Activated naive CD4-positive, alpha-beta T cell treated with anti-CD3 and anti-CD28 coated beads, Interleukin-2, amount 50 U/mL, for 24 hours (primary cell): ENCODE data around the gene TMEM50A.
"Not testable (repeated sequence)": the region's sequence is repeated elsewhere in the genome, so short reads cannot be mapped to it uniquely, and the experiment has no call there.

Experiments
- H3K27ac Mint-ChIP-seq: one replicate; pipeline ENCODE4 v1.8.0; 2021; ENCODE audit warnings: mild to moderate bottlenecking, mixed read lengths
- H3K27me3 Mint-ChIP-seq: one replicate; pipeline ENCODE4 v1.8.0; 2021; ENCODE audit warnings: mixed read lengths
- H3K36me3 Mint-ChIP-seq: one replicate; pipeline ENCODE4 v1.8.0; 2021; ENCODE audit warnings: mixed read lengths
- H3K4me1 Mint-ChIP-seq: one replicate; pipeline ENCODE4 v1.8.0; 2021; ENCODE audit warnings: mixed read lengths
- H3K4me3 Mint-ChIP-seq: one replicate; pipeline ENCODE4 v1.8.0; 2021; ENCODE audit warnings: mild to moderate bottlenecking, mixed read lengths
- H3K9me3 Mint-ChIP-seq: one replicate; pipeline ENCODE4 v1.8.0; 2021; ENCODE audit warnings: mixed read lengths

Gene TMEM50A

GRCh38 chr1:25360596-25361581 lies 22.8 kb downstream of the TMEM50A start:
- Mint-ChIP-seq H3K27ac (peak overlapping the region; percentile 57), H3K4me3 (no peak overlapping the region), H3K4me1 (peaks cover 19% of the 10 kb centered on the region), H3K27me3 (no peaks in the 10 kb centered on the region), H3K9me3 (no peaks in the 10 kb centered on the region), H3K36me3 (peaks cover 7% of the 10 kb centered on the region)

DNA sequence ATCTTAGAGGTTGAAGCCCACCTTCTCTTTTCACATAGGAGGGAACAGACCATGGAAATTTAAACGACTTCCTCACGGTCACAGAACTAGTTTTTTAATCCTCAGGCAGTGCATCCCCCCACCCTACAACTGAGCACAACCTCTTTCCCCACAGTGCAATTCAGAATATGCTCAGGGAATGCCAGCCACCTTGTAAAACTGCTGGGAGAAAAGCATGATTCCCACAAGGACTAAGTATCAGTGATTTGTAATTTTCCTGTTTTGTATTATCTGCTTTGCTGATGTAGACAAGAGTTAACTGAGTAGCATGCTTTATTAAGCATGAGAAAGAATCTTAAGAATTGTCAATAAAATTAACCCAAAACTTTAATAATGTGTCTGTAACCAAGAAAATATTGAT lies 23.8 kb downstream of the TMEM50A start:
- H3K36me3 Mint-ChIP-seq, result peaks cover 6% of the 10 kb centered on the region

DNA sequence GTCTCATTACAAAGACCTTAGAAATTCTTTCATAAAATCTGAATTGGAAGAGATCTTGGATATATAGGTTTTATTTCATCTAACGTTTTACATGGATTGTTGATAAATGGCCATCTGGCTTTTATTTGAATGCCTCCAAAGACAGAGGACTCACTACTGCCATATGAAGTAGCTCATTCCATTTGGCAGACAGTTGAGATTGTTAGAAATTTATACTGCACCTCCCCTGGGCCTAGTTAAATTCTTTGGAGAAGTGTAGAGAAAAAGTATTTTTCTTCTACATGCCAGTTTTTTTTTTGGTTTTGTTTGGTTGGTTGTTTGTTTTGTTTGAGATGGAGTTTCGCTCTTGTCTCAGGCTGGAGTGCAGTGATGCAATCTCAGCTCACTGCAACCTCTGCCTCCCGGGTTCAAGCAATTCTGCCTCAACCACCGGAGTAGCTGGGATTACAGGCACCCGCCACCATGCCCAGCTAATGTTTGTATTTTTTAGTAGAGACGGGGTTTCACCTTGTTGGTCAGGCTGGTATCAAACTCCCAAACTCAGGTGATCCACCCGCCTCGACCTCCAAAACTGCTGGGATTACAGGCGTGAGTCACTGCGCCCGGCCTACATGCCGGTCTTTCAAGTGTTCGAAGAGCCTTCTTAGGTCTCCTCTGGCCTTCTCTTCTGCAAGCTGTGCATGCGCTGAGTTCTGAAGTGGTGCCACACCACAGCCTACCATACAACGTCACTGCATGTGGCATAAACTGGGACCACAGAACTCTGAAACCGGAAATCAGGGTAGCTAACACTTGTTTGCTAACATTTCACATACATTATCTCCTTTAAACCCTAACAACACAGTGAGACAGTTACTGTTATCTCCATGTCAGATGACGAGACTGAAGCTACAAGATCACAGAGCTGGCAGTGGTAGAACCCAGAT lies 24.8 kb downstream of the TMEM50A start:
- H3K27ac Mint-ChIP-seq, H3K36me3 Mint-ChIP-seq, H3K9me3 Mint-ChIP-seq, H3K4me3 Mint-ChIP-seq, H3K27me3 Mint-ChIP-seq, H3K4me1 Mint-ChIP-seq: not testable (repeated sequence)

More for the DNA sequence above, 23.8 kb downstream of the TMEM50A start:
- H3K27ac Mint-ChIP-seq, result peak overlapping the region; percentile 15
- H3K9me3 Mint-ChIP-seq, result no peaks in the 10 kb centered on the region
- no peak overlapping the region for H3K4me3 Mint-ChIP-seq
- no peaks in the 10 kb centered on the region for H3K27me3 Mint-ChIP-seq
- H3K4me1 Mint-ChIP-seq, result peaks cover 9% of the 10 kb centered on the region

DNA sequence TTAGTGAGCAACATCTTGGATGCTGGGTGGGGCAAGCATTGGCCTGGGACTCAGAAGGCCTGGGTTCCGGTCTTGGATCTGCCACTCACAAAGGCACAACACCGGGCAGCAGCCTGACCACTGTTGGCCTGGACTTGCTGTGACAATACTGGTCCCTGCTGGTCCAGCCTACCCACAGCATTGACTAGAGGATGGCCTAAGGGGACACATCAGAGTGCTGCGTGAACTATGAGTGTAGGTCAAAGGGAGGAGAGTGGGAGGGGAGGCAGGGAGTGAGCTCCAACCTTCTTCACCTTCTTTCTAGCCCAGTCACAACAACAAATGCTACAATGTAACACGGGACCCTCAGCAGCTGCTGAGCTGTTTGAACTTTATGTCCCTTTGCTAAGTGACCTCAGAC lies 31.1 kb downstream of the TMEM50A start:
- H3K27me3 Mint-ChIP-seq, result no peaks in the 10 kb centered on the region
- H3K4me1 Mint-ChIP-seq, result no peaks in the 10 kb centered on the region
- no peaks in the 10 kb centered on the region for H3K9me3 Mint-ChIP-seq
- no peak overlapping the region for H3K27ac Mint-ChIP-seq
- no peaks in the 10 kb centered on the region for H3K36me3 Mint-ChIP-seq
- no peak overlapping the region for H3K4me3 Mint-ChIP-seq

- not testable (repeated sequence) for H3K27me3 Mint-ChIP-seq, H3K4me3 Mint-ChIP-seq, H3K9me3 Mint-ChIP-seq, H3K36me3 Mint-ChIP-seq, H3K27ac Mint-ChIP-seq, H3K4me1 Mint-ChIP-seq
Observed at GRCh38 chr1:25369691-25370271, 31.6 kb downstream of the TMEM50A start.

DNA sequence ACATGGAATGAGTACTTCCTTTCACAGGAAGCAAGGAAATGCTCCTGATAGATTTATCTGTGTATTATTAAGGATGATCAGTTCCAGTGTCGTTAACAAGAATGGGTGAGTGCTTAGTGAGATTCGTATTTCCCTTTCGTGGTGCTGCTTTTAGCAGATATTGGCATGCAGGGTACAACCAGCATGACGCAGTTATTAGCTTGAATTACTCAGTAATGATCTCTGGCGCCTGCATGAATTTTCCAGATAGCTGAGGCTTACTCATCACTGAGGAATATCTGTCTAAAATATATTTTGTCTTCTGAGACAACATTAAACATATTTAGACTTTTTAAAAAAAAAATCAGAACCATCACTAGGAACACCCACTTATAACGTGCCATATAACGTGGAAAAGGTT lies 33.6 kb downstream of the TMEM50A start:
- H3K36me3 Mint-ChIP-seq, H3K27ac Mint-ChIP-seq: not testable (repeated sequence)

GRCh38 chr1:25378367-25378766 lies 40.2 kb downstream of the TMEM50A start:
- H3K27me3 Mint-ChIP-seq, H3K36me3 Mint-ChIP-seq, H3K4me3 Mint-ChIP-seq, H3K27ac Mint-ChIP-seq, H3K9me3 Mint-ChIP-seq, H3K4me1 Mint-ChIP-seq: not testable (repeated sequence)

More for the DNA sequence above, 33.6 kb downstream of the TMEM50A start:
- H3K4me3 Mint-ChIP-seq, H3K4me1 Mint-ChIP-seq, H3K27me3 Mint-ChIP-seq, H3K9me3 Mint-ChIP-seq: not testable (repeated sequence)

- H3K27me3 Mint-ChIP-seq, H3K9me3 Mint-ChIP-seq, H3K27ac Mint-ChIP-seq, H3K4me1 Mint-ChIP-seq, H3K36me3 Mint-ChIP-seq, H3K4me3 Mint-ChIP-seq: not testable (repeated sequence)
Observed at GRCh38 chr1:25382543-25382942, 44.4 kb downstream of the TMEM50A start.

DNA sequence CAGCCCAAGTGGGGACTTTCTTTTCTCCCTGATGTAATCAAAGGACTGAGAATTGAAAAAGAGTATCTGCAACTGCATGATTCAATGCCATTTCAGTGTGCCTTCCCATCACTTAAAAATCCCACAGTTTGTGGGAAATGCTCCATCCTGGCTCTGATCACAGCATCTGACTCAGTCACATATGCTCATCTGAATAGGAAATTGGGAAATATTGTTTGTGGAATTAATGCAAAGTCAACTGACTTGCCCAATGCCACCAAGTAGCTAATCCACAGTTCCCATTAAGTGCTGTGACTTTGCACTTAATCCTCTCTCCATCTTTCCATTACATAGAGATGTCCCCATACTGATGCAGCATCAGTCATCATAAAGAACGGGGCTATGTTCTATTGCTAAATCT lies 45.0 kb downstream of the TMEM50A start:
- H3K4me3 Mint-ChIP-seq, H3K4me1 Mint-ChIP-seq, H3K27me3 Mint-ChIP-seq, H3K27ac Mint-ChIP-seq, H3K36me3 Mint-ChIP-seq, H3K9me3 Mint-ChIP-seq: not testable (repeated sequence)

- H3K27me3 Mint-ChIP-seq, H3K4me3 Mint-ChIP-seq, H3K36me3 Mint-ChIP-seq, H3K27ac Mint-ChIP-seq, H3K9me3 Mint-ChIP-seq, H3K4me1 Mint-ChIP-seq: not testable (repeated sequence)
Observed at GRCh38 chr1:25383875-25384274, 45.7 kb downstream of the TMEM50A start.

DNA sequence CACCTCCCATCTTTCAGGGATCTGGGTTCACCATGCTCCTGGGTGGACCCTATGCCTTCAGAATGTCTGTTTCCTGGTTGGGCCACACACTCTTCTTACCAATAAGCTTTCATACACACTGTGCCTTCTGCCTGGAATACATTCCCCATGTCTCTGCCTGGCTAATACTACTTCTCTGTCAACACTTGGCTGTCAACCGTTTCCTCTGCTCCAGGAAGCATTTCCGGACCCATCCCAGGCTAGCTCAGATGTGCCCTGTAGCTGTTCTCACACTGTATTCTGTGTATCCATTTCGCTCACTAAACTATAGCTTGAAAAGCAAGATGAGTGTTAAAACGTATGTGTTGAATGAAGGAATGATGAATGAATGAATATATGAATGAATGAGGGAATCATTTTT lies 49.0 kb downstream of the TMEM50A start:
- not testable (repeated sequence) for H3K27ac Mint-ChIP-seq, H3K27me3 Mint-ChIP-seq, H3K4me1 Mint-ChIP-seq, H3K4me3 Mint-ChIP-seq, H3K9me3 Mint-ChIP-seq, H3K36me3 Mint-ChIP-seq

GRCh38 chr1:25388691-25389090 lies 50.6 kb downstream of the TMEM50A start:
- not testable (repeated sequence) for H3K9me3 Mint-ChIP-seq, H3K4me3 Mint-ChIP-seq, H3K27ac Mint-ChIP-seq, H3K36me3 Mint-ChIP-seq, H3K27me3 Mint-ChIP-seq, H3K4me1 Mint-ChIP-seq

DNA sequence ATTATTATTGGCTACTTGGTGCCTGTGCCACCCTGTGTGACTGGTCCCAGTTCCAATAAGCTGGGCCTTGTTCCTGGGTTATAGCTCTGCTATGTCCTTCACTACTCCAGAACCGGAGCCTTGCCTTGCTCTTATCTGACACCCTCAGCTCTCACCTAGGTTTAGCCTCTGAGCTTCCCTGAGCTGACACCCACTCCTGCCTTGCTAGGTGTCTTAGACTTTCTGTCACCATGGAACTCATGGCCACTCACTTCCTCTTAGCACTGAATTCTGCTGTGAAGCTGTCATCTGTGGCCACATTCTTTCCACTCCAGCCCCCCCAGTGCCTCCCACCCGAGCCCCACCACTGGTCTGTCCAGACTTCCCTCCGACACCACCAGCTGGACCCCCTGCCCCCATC lies 51.6 kb downstream of the TMEM50A start:
- not testable (repeated sequence) for H3K4me3 Mint-ChIP-seq, H3K27me3 Mint-ChIP-seq, H3K27ac Mint-ChIP-seq, H3K36me3 Mint-ChIP-seq, H3K4me1 Mint-ChIP-seq, H3K9me3 Mint-ChIP-seq

DNA sequence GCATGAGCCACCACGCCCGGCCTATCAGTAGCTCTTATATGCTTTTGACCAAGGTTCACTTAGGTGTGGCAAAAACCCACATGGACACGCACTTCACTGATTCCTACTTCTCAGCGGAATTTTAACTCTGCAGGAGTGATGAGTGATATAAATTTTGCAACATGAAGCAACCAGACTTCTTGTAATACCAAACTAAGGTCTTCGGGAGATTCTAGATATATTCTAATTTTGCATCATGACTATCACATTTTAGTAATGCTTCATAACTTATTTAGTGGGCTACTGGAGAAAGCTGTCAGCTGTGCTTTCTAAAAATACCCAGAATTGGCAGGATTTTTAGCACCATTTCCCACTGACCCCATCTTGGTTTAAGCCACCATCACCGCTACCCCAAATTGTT lies 54.7 kb downstream of the TMEM50A start:
- no peak overlapping the region for H3K4me3 Mint-ChIP-seq
- no peaks in the 10 kb centered on the region for H3K9me3 Mint-ChIP-seq
- no peaks in the 10 kb centered on the region for H3K36me3 Mint-ChIP-seq
- no peak overlapping the region for H3K27ac Mint-ChIP-seq
- no peaks in the 10 kb centered on the region for H3K27me3 Mint-ChIP-seq
- no peaks in the 10 kb centered on the region for H3K4me1 Mint-ChIP-seq

DNA sequence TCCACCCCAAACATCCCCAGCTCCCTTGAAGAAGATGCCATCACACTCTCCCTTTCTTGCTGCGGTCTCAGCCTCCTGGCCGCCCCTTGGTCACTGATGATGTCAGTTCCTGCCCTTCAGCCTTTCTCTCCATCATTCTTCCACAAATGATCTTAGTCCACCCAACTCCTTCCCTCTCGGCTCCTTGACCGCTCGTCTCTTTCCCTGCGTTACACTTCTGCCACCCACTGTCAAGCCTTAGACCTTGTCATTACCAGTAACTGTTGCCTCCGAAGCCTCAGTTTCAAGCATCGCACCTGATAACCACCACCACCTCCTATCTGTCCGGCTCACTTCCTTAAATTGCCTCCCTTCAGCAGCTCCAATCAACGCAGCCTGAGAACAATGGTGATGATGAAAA lies 59.4 kb downstream of the TMEM50A start:
- H3K36me3 Mint-ChIP-seq, H3K4me1 Mint-ChIP-seq, H3K27me3 Mint-ChIP-seq: not testable (repeated sequence)

GRCh38 chr1:25398079-25398478 lies 59.9 kb downstream of the TMEM50A start:
- H3K36me3 Mint-ChIP-seq, H3K4me3 Mint-ChIP-seq, H3K4me1 Mint-ChIP-seq, H3K27ac Mint-ChIP-seq, H3K27me3 Mint-ChIP-seq, H3K9me3 Mint-ChIP-seq: not testable (repeated sequence)

More for the DNA sequence above, 59.4 kb downstream of the TMEM50A start:
- not testable (repeated sequence) for H3K4me3 Mint-ChIP-seq, H3K27ac Mint-ChIP-seq, H3K9me3 Mint-ChIP-seq
